K562 (cell line): ENCODE results near the gene CRYBB1. TPM values are rescaled to one million over a fixed set of nuclear protein-coding genes. Genes with fewer than 3 reads are reported as not detected.

Source experiments
- CEBPB ChIP-seq: fragments of 450-650 bp; IDR thresholded peaks from 2 replicates; pipeline ENCODE4 v1.6.1; 2016; ENCODE audit warnings: missing genetic modification characterization, missing compliant biosample characterization
- CHAMP1 ChIP-seq: fragments of 450-650 bp; IDR thresholded peaks from 2 replicates; pipeline ENCODE4 v1.6.1; 2016; ENCODE audit warnings: mild to moderate bottlenecking
- CLOCK ChIP-seq: fragments of 250-450 bp; sonication (Bioruptor Pico); IDR thresholded peaks from 2 replicates; pipeline ENCODE4 v1.4.0; 2020; ENCODE audit warnings: mild to moderate bottlenecking, moderate library complexity, borderline replicate concordance
- ELF4 ChIP-seq: fragments of 450-650 bp; formaldehyde crosslinking; IDR thresholded peaks from 2 replicates; pipeline ENCODE4 v1.4.0; 2022; ENCODE audit warnings: missing genetic modification characterization
- GTF2A2 ChIP-seq: IDR thresholded peaks from 2 replicates; pipeline ENCODE4 v1.6.1; 2016; ENCODE audit warnings: mild to moderate bottlenecking, missing genetic modification characterization, missing compliant biosample characterization
- KDM1A ChIP-seq, 2 experiments: fragments of 450-650 bp; IDR thresholded peaks; 2 replicates each; pipeline ENCODE4 v1.6.1; 2016; ENCODE audit warnings: mild to moderate bottlenecking in 2 of 2
- LARP7 ChIP-seq: fragments of 450-650 bp; IDR thresholded peaks from 2 replicates; pipeline ENCODE4 v1.6.1; 2016
- MYBL2 ChIP-seq, 2 experiments: fragments of 450-650 bp in 1 of 2; sonication (generic) in 1 of 2; formaldehyde crosslinking in 1 of 2; IDR thresholded peaks; 2 replicates each; pipeline versions ENCODE4 v1.6.1 to v1.8.1; 2017 to 2022; ENCODE audit warnings: borderline replicate concordance in 1 of 2, inconsistent platforms in 1 of 2, low read depth in 1 of 2, mild to moderate bottlenecking in 1 of 2, missing genetic modification reagents in 1 of 2, moderate library complexity in 1 of 2
- NCOR1 ChIP-seq: fragments of 450-650 bp; IDR thresholded peaks from 2 replicates; pipeline ENCODE4 v1.6.1; 2016; ENCODE audit warnings: mild to moderate bottlenecking, moderate library complexity
- NEUROD1 ChIP-seq: fragments of 150-350 bp; IDR thresholded peaks from 2 replicates; pipeline ENCODE4 v1.6.1; 2014; ENCODE audit warnings: borderline replicate concordance, low read length, low read depth; ENCODE audit not compliant: partially characterized antibody
- PURB ChIP-seq: sonication (generic); formaldehyde crosslinking; IDR thresholded peaks from 2 replicates; pipeline ENCODE4 v1.9.0; 2021; ENCODE audit warnings: low read depth, mild to moderate bottlenecking, missing genetic modification reagents
- SAP30 ChIP-seq: fragments of 200-600 bp; sonication (generic); IDR thresholded peaks from 2 replicates; pipeline ENCODE4 v1.6.1; 2012; ENCODE audit warnings: borderline replicate concordance, low read depth, mild to moderate bottlenecking, moderate library complexity, low read length, control low read depth, inconsistent platforms; ENCODE audit not compliant: insufficient read depth, poor library complexity, severe bottlenecking
- SLC30A9 ChIP-seq: fragments of 250-450 bp; sonication (Bioruptor Pico); IDR thresholded peaks from 2 replicates; pipeline ENCODE4 v1.8.0; 2022; ENCODE audit warnings: mild to moderate bottlenecking, moderate library complexity
- TBL1XR1 ChIP-seq, 2 experiments: IDR thresholded peaks; 2 replicates each; pipeline ENCODE4 v1.6.1; 2012; ENCODE audit warnings: improper control_type of control experiment in 2 of 2, low read length in 2 of 2, mild to moderate bottlenecking in 1 of 2
- TBP ChIP-seq: optimal IDR thresholded peaks from 2 replicates; pipeline ENCODE3; 2011; ENCODE audit warnings: low read depth, low read length, improper control_type of control experiment
- TEAD2 ChIP-seq: fragments of 450-650 bp; IDR thresholded peaks from 2 replicates; pipeline ENCODE4 v1.6.1; 2016; ENCODE audit warnings: missing genetic modification characterization, control low read depth, missing compliant biosample characterization
- XRCC4 ChIP-seq: IDR thresholded peaks from one replicate; pipeline ENCODE4 v1.6.1; 2011; ENCODE audit not compliant: insufficient read depth, insufficient read length; ENCODE audit errors: extremely low read depth
- ZBTB12 ChIP-seq: fragments of 250-450 bp; sonication (Bioruptor Pico); IDR thresholded peaks from 2 replicates; pipeline ENCODE4 v1.4.0; 2020
- ZFP1 ChIP-seq: fragments of 450-650 bp; formaldehyde crosslinking; IDR thresholded peaks from 2 replicates; pipeline ENCODE4 v1.4.0; 2020; ENCODE audit warnings: mild to moderate bottlenecking, mixed read lengths
- ZNF217 ChIP-seq: sonication (generic); formaldehyde crosslinking; IDR thresholded peaks from 2 replicates; pipeline ENCODE4 v1.8.0; 2022; ENCODE audit warnings: mild to moderate bottlenecking, missing genetic modification reagents
- ZNF239 ChIP-seq: fragments of 250-450 bp; sonication (Bioruptor Pico); IDR thresholded peaks from 2 replicates; pipeline ENCODE4 v1.4.0; 2020; ENCODE audit warnings: mild to moderate bottlenecking
- ZNF561 ChIP-seq: fragments of 450-650 bp; formaldehyde crosslinking; conservative IDR thresholded peaks from 2 replicates; pipeline ENCODE4 v1.4.0; 2020; ENCODE audit warnings: mild to moderate bottlenecking, moderate library complexity
- polyA plus RNA-seq, 8 experiments: library from polyadenylated mRNA; depleted of rRNA in 4 of 8; stranded (reverse) in 5 of 8; unstranded in 3 of 8; fragments of >200 nt; fragmentation: Nextera tagmentation in 2 of 8; fragmentation: Illumina TruSeq in 1 of 8; extraction: Ambion mirVana in 2 of 8; extraction: Trizol in 1 of 8; gene quantifications; 2 replicates each; pipeline versions ENCODE4 v1.2.1 to v1.2.3, GENCODE V29; 2011 to 2014; ENCODE audit warnings: inconsistent platforms in 1 of 8, missing spikeins in 1 of 8
- total RNA-seq, 7 experiments: library from RNA; depleted of rRNA in 6 of 7; stranded (reverse); fragments of >200 nt in 6 of 7; fragmentation: Illumina TruSeq in 2 of 7; extraction: Trizol in 2 of 7; gene quantifications; 2 replicates each; pipeline versions ENCODE4 v1.2.1 to v1.2.3, GENCODE V29; 2011 to 2021; ENCODE audit warnings: low replicate concordance in 1 of 7

Gene CRYBB1
- total and polyA plus RNA-seq, 9 of the 15 experiments (the other 6 are each of a cell fraction or from before 2014, with no cell fraction given) = 0.16 to 0.45 (median 0.33) TPM; not detected in 2

- TF ChIP-seq CLOCK (CRISPR knock-in tag) (no peak), CEBPB (no peak), PURB (CRISPR knock-in tag) (no peak), XRCC4 (no peak), KDM1A (IDR thresholded peaks at IDR 0.05) (peak; percentile 24 to 55; a peak in 2 of 4 replicates), SAP30 (no peak), LARP7 (peak; percentile 91; the same call in 1 of the 2 replicates), MYBL2 (IDR thresholded peaks at IDR 0.05; ENCODE audit: low read depth) (no peak), MYBL2 (CRISPR knock-in tag; IDR thresholded peaks at IDR 0.05; ENCODE audit: borderline replicate concordance) (no peak), TBP (no peak), ZBTB12 (CRISPR knock-in tag) (no peak), CHAMP1 (no peak), ELF4 (CRISPR knock-in tag) (peak; percentile 87), TBL1XR1 (IDR thresholded peaks at IDR 0.05; ENCODE audit: low read length in 2 of 2) (no peak), GTF2A2 (tag) (no peak), NCOR1 (peak; percentile 60), TEAD2 (tag) (no peak), NEUROD1 (no peak), ZNF561 (no peak), ZNF239 (CRISPR knock-in tag) (no peak), ZFP1 (no peak), SLC30A9 (no peak), ZNF217 (CRISPR knock-in tag) (no peak)
Measured at GRCh38 chr22:26617271-26618199, at the start of gene CRYBB1 (continued).
